ENCODE data around the gene FAT1.

GRCh38 chr4:186669735-186670134, 53.9 kb downstream of the FAT1 start:
- TF ChIP-seq CTCF (IDR thresholded peaks at IDR 0.05) (no peak), POLR2A (IDR thresholded peaks at IDR 0.05) (no peak)

All from testis (tissue), 2 donors.